Bronchial epithelial cell (primary cell): Measurements from ENCODE around the gene HMMR. TPM values are rescaled to one million over a fixed set of nuclear protein-coding genes. Genes with fewer than 3 reads are reported as not detected.

Experiments used
- DNase-seq: peaks from one replicate; pipeline ENCODE4 v3.0.0-alpha.2; 2010; ENCODE audit warnings: low read depth
- FAIRE-seq: peaks from 2 replicates; lab custom pipeline; 2011; peaks lifted over from hg19 to GRCh38; lab: Jason Lieb, UNC
- H3K27me3 ChIP-seq: 2 replicates; pipeline ENCODE4 v1.5.1; 2011; ENCODE audit warnings: low read length; ENCODE audit not compliant: control insufficient read depth, insufficient read depth
- H3K36me3 ChIP-seq: 2 replicates; pipeline ENCODE4 v1.5.1; 2011; ENCODE audit warnings: low read length; ENCODE audit not compliant: control insufficient read depth, insufficient read depth
- H3K4me3 ChIP-seq: 2 replicates; pipeline ENCODE4 v1.5.1; 2011; ENCODE audit warnings: mild to moderate bottlenecking, low read depth, low read length, control low read depth
- total RNA-seq: library from RNA; depleted of rRNA; stranded (reverse); fragments of >200 nt; gene quantifications from 2 replicates; pipeline ENCODE4 v1.2.1, GENCODE V29; 2014
- TF ChIP-seq, protein P1 (sequence below): IDR thresholded peaks from 2 replicates; pipeline ENCODE4 v1.5.1; 2011; ENCODE audit warnings: mild to moderate bottlenecking, moderate library complexity, low read length, control low read depth, inconsistent platforms; ENCODE audit not compliant: insufficient read depth, severe bottlenecking

The HMMR gene
- total RNA-seq, 1 donor from 2014 or later, result 0.53 TPM

DNA sequence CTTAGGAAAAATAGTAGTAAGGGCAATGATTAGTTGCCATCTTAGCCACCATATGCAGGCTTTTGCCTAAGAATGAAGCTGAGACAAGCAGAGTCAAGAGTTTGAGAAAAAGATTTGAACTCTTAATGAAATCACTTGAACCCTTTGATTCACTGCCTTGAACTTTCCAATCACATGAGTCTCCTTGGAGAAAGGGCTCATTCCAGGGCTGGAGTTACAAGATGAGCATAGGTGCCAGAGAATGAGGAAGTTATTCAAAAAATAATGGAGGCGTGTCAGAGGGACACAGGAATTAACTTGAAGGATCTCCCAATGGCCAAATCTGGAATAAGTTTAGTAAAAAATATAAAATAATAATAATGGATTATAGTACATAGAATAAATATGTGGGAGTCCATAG is 80.3 kb downstream of the HMMR start:
- FAIRE-seq (no peak), DNase-seq (no peak)
- Histone ChIP-seq H3K27me3 (no peaks in the 10 kb centered on the region), H3K36me3 (no peaks in the 10 kb centered on the region), H3K4me3 (no peak overlapping the region)
- TF ChIP-seq, protein P1, sequence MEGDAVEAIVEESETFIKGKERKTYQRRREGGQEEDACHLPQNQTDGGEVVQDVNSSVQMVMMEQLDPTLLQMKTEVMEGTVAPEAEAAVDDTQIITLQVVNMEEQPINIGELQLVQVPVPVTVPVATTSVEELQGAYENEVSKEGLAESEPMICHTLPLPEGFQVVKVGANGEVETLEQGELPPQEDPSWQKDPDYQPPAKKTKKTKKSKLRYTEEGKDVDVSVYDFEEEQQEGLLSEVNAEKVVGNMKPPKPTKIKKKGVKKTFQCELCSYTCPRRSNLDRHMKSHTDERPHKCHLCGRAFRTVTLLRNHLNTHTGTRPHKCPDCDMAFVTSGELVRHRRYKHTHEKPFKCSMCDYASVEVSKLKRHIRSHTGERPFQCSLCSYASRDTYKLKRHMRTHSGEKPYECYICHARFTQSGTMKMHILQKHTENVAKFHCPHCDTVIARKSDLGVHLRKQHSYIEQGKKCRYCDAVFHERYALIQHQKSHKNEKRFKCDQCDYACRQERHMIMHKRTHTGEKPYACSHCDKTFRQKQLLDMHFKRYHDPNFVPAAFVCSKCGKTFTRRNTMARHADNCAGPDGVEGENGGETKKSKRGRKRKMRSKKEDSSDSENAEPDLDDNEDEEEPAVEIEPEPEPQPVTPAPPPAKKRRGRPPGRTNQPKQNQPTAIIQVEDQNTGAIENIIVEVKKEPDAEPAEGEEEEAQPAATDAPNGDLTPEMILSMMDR, result no peak

Other genes starting within 250 kb of the HMMR start
- gene CCNG1, start 23.0 kb upstream of the HMMR start, total RNA-seq, result 95.1 and 173 TPM in 2 replicates
- gene NUDCD2, start 530 bp upstream of the HMMR start, total RNA-seq, result 6.6 and 7.3 TPM in 2 replicates
- 41.5 and 71.1 TPM in 2 replicates for gene MAT2B, start 45.0 kb downstream of the HMMR start, total RNA-seq